GM20431 (cell line): ENCODE measurements around the gene CCDC18.
"Not testable (repeated sequence)": the region's sequence is repeated elsewhere in the genome, so short reads cannot be mapped to it uniquely, and the experiment has no call there.

ENCODE experiments used
- in situ Hi-C: fragments of 300-500 bp; cut with MseI, MboI; formaldehyde crosslinking; loops from one replicate; pipeline ENCODE4 v1.15.0; 2020; ENCODE audit warnings: low sequenced_read_pairs; ENCODE audit not compliant: unreplicated experiment

Gene CCDC18

GRCh38 chr1:93235261-93235660, 54.7 kb downstream of the CCDC18 start:
- in situ Hi-C loops, result no loop called here

DNA sequence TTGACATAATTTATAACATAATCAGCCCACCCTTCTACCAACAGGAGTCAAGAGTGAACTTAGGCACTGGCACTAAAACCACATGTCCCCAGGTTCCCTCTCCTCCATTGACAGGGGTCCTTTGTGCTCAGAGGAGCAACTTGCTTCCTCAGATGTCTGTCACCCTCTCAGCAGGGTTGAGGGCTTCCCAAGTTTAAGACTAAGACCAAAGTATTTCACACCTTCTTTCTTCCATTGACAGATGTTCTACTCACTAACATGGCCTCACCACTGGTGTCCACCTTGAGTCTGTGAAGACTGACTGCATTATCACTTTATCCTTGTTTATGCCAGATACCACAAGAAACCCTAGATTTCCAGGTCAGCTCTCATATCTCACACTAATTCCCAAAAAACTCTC, 56.5 kb downstream of the CCDC18 start:
- in situ Hi-C loops, result no loop called here

GRCh38 chr1:93238425-93238824, 57.9 kb downstream of the CCDC18 start:
- in situ Hi-C loops, result no loop called here

- in situ Hi-C loops, result no loop called here
Observed at GRCh38 chr1:93239863-93240262, 59.3 kb downstream of the CCDC18 start.

DNA sequence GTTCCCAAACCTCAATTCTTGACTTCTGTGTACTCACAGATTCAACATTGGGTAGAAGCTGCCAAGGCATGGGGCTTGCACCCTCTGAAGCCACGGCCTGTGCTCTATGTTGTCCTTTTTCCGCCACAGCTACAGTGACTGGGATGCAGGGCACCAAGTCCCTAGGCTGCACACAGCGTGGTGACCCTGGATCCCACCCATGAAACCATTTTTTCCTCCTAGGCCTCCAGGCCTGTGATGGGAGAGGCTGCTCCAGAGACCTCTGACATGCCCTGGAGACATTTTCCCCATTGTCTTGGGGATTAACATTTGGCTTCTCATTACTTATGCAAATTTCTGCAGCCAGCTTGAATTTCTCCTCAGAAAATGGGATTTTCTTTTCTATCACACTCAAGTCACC, 62.7 kb downstream of the CCDC18 start:
- in situ Hi-C loops, result not testable (repeated sequence)

DNA sequence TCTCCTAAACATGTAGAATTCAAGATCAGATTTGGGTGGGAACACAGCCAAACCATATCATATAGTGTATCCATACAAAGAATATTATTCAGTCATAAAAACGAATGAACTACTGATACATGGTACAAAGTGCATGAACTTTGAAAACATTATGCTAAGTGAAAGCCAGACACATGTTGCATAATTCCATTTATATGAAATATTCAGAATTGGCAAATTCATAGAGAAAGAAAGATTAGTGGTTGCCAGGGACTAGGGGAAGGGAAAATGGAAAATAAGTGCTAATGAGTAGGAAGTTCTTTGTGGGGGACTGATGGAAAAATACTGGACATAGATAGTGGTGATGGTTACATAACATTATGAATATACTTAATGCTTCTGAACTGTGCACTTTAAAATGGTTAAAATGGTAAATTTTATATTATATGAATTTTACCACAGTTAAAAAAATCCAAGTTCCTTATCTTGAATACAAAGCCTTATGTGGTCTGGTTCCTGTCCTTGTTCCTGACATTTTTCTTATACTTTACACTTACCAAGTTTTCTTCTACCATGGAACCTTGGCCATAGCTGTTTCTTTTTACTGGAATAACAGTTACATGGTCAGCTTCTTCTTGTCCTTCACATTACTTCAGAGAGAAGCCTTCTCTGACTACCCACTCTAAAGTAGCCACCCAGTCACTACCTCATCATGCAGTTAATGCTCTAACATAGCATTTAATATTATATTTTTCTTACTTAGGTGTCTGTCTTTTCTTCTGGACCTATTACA, 64.0 kb downstream of the CCDC18 start:
- in situ Hi-C loops, result no loop called here

DNA sequence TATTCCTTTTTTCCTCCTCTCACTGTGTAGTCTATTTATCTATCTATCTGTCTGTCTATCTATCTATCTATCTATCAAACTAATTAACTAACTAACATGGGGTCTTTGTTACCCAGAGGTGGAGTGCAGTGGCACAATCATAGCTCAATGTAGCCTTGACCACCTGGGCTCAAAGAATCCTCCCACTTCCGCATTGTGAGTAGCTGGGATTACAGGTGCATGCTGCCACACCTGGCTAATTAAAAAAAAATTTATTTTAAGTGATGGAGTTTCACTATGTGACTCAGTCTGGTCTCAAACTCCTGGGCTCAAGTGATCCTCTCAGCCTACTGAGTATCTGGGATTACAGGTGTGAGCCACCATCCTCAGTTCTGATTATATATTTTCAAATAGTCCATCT, 71.4 kb downstream of the CCDC18 start:
- in situ Hi-C loops, result no loop called here

DNA sequence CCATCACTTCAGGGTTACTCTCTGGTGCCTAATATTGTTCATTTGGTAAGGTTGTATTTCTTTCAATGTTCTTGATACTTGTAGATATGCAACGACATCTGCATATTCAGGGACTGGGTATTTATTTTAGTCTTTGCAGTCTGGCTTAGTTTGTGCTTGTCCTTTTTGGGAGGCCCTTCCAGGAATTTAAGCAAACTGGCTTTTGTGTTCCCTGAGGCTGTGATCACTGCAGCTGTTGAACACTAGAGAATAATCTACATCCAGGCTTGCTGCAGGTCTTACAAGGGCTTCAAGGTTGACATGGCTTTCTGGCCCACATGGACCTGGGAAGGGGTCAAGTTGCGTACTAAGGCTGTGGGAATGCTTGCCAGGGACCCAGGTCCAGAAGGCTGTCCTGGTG, 72.1 kb downstream of the CCDC18 start:
- in situ Hi-C loops, result no loop called here

DNA sequence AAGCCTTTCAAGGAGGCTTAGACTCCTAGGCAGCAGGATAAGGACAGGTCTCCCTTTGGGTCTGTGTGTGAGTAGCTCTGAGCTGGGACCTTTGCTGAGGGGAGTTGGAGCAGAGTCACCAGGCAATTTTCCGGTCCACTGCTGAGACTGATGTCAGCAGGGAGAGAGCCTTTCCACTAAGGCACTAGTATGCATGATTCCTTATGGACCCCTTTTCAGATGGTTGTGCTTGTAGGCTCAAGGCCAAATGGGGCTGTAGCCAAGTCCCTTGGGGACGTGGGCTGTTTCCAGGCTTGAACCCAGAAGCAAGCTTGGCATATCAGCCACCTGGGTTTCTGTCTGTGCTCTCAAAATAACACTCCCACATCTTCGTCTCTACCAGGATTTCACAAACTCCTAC, 73.0 kb downstream of the CCDC18 start:
- in situ Hi-C loops, result no loop called here

GRCh38 chr1:93255222-93256079, 74.9 kb downstream of the CCDC18 start:
- in situ Hi-C loops, result no loop called here

- in situ Hi-C loops, result no loop called here
Observed at GRCh38 chr1:93256433-93256832, 75.9 kb downstream of the CCDC18 start.

- in situ Hi-C loops, result no loop called here
Observed at GRCh38 chr1:93257889-93258288, 77.4 kb downstream of the CCDC18 start.

- in situ Hi-C loops, result not testable (repeated sequence)
Observed at GRCh38 chr1:93260726-93261125, 80.2 kb downstream of the CCDC18 start.

GRCh38 chr1:93262645-93263044, 82.1 kb downstream of the CCDC18 start:
- in situ Hi-C loops, result no loop called here

DNA sequence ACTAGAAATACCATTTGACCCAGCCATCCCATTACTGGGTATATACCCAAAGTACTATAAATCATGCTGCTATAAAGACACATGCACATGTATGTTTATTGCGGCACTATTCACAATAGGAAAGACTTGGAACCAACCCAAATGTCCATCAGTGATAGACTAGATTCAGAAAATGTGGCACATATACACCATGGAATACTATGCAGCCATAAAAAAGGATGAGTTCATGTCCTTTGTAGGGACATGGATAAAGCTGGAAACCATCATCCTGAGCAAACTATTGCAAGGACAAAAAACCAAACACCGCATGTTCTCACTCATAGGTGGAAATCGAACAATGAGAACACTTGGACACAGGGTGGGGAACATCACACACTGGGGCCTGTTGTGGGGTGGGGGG, 88.4 kb downstream of the CCDC18 start:
- in situ Hi-C loops, result not testable (repeated sequence)

- in situ Hi-C loops, result not testable (repeated sequence)
Observed at GRCh38 chr1:93275262-93275633, 94.7 kb downstream of the CCDC18 start.

DNA sequence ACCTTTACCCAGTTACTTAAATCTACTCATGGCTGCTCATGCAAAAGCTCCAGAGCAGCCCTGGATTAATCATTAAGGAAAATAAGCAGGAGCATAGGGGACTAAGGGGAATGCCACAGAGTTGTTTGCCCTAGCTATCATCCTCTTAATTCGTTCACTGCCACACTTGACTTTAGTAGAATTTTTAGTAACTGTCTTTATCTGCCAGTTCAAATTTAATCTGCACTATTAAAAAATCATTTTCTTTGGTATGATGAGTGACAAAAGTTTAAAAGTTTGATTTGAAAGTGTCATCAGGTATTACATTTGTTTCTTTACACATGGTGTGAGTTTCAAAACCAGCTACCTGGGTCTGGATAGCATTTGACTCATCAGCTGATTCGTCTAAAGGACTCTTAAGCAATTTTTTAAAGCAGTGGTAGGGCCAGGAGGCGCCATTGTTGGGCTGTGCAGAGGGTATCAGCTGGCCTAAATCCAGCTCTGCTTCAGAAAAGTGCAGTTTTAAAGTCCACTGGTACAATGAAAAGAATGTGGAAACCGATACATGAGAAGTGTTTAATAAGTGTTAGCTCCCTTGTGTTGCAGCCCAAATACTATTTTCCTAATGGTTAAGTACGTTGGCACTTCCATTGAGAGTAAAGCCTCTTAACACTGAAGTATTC, 95.2 kb downstream of the CCDC18 start:
- in situ Hi-C loops, result no loop called here

DNA sequence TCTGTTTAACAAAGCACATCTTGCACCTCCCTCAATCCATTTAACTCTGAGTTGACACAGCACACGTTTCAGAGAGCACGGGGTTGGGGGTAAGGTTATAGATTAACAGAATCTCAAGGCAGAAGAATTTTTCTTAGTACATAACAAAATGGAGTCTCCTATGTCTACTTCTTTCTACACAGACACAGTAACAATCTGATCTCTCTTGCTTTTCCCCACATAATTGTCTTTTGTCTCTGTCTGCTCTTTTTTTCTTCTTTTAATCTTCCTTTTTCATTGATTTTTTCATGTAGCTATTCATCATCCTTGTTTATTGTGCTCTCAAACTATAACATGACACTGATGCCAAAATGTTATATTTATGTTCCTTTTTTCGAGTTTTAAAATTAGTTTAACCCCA, 97.0 kb downstream of the CCDC18 start:
- in situ Hi-C loops, result not testable (repeated sequence)

DNA sequence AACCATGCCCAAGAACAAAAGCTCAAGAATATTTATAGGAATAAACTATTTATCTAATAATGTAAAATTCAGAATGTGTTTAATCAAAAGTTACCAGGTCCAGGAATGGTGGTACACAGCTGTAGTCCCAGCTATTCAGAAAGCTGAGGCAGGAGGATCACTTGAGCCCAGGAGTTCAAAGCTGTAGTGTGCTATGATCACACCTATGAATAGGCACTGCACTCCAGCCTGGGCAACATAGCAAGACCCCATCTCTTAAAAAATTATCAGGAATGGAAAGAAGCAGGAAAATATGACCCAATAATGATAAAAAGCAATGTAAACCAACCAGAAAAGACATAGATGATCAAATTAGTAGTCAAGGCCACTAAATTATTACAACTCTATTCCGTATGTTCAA, 103.0 kb downstream of the CCDC18 start:
- in situ Hi-C loops, result no loop called here

- in situ Hi-C loops, result no loop called here
Observed at GRCh38 chr1:93288558-93288957, 108.0 kb downstream of the CCDC18 start.

DNA sequence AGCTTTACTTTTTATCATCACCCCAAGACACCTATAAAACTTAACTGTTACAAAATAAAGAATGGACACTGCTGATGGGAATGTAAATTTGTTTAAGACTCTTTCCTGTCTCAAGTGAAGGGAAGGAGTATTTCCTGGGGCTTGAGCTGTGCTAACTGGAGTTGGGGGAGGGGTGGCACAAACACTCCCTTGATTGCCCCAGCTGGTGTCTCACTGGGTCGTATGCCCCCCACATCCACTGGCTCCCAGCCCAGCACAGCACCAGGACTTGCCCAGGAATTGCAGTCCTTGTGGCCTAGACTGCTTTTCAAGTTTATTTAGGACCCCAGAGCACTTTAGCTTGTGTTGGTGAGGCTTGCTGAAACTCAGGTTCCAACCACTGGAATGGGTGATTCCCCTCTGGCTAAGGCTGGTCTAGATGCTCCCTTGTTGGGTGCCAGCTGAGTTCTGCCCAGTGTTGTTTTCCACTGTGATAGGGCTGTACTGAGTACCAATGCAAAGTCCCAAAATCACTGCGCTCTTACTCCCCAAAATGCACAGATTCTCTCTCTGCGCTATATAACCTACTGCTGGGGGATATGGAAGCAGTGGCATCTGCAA, 116.1 kb downstream of the CCDC18 start:
- in situ Hi-C loops, result no loop called here
